Natural killer cell treated with Interleukin-12 subunit alpha and Interleukin-12 subunit beta and Interleukin-15 and Interleukin-18, amount 100 ng/mL, for 72 hours (primary cell): ENCODE results near the gene VPS26C. TPM values are rescaled to one million over a fixed set of nuclear protein-coding genes. Genes with fewer than 3 reads are reported as not detected.

ENCODE experiments used
- ATAC-seq, 2 donors: fragments of 150-1000 bp; cut with Tn5 transposase in 1 of 2; sonication (Bioruptor Pico), chemical (Tn5 transposase) in 1 of 2; 2 replicates each; pipeline ENCODE4 v1.10.0; 2021
- DNase-seq: peaks from one replicate; pipeline ENCODE4 v3.0.0; 2022; ENCODE audit warnings: low spot score
- H3K27ac Mint-ChIP-seq, 2 donors: 1 replicate in 1 of 2; 2 replicates in 1 of 2; pipeline ENCODE4 v1.8.0; 2022; ENCODE audit warnings: mixed read lengths in 2 of 2, mild to moderate bottlenecking in 1 of 2, moderate library complexity in 1 of 2
- H3K27me3 Mint-ChIP-seq, 2 donors: 1 replicate in 1 of 2; 2 replicates in 1 of 2; pipeline ENCODE4 v1.8.0; 2022; ENCODE audit warnings: mixed read lengths in 2 of 2
- H3K36me3 Mint-ChIP-seq: one replicate; pipeline ENCODE4 v1.8.0; 2022; ENCODE audit warnings: mixed read lengths
- H3K4me1 Mint-ChIP-seq, 2 donors: 1 replicate in 1 of 2; 2 replicates in 1 of 2; pipeline ENCODE4 v1.8.0; 2022; ENCODE audit warnings: low read depth in 2 of 2, mixed read lengths in 2 of 2, mild to moderate bottlenecking in 1 of 2
- H3K4me3 Mint-ChIP-seq: one replicate; pipeline ENCODE4 v1.8.0; 2022; ENCODE audit warnings: mixed read lengths
- H3K9me3 Mint-ChIP-seq: 2 replicates; pipeline ENCODE4 v1.8.0; 2022; ENCODE audit warnings: mixed read lengths
- total RNA-seq, 2 donors: library from RNA; stranded (reverse); gene quantifications; one replicate each; pipeline ENCODE4 v1.2.3, GENCODE V29; 2022

VPS26C gene
- total RNA-seq, 2 donors from 2014 or later: 62.0 to 87.0 TPM

DNA sequence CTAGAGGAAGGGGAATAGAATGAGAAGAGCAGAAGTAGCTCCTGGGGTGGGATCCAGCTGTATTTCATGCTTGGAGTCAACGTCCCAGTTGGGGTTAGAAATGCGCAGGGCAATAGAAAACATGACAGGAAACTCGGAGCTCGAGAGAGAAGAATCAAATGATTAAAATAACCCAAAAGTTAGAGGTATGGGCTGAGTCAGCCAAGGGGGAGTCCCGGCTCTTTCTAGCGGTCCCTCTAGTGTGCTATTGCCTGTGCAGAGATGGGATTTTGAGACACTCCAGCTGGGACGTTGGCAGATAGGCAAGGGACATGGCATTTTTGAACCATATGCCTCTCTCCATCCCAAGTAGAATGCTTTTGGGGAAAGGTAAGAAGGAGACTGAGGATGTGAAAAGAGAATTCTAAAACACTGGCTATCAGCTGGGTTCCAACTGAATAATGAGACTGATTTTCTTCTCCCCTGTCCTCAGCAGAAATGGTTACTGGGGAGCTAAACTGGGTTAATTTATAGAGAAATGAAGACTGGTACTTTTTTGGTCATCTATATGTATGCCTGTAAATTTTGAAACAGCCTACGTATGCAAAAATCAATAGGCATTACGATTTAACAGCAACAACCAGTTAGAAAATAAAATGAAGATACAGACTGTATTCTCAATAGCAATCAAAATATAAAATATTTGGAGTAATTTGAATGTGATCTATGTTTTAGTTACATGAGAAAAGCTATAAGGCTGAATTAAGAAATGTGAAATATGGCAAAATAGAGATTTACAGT is 7.0 kb upstream of the VPS26C start:
- no peak overlapping the region for H3K27ac Mint-ChIP-seq
- ATAC-seq: peak in 1 of 2 donors; percentile 57
- no peaks in the 10 kb centered on the region for H3K9me3 Mint-ChIP-seq
- H3K27me3 Mint-ChIP-seq: no peaks in the 10 kb centered on the region
- no peak for DNase-seq
- no peak overlapping the region for H3K4me3 Mint-ChIP-seq
- H3K4me1 Mint-ChIP-seq: peaks cover 5 to 14% of the 10 kb centered on the region in 2 donors
- H3K36me3 Mint-ChIP-seq: no peaks in the 10 kb centered on the region

DNA sequence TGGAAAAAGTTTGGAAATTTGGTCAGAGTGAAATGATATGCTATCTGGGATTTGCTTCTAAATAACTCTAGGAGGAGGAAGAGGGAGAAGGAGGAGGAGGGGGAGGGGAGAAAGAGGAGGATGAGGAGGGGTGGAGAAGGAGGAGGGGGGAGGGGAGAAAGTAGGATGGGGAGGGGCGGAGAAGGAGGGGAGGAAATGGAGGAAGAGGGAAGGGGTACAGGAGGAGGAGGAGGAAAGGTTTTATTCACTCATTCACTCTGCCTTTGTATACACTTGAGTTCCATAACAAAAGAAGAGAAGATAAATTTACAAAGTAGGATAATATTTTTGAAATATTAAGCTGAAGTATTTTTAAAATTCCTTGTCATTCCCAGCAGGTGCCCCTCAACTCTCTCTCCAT is 6.3 kb upstream of the VPS26C start:
- no peaks in the 10 kb centered on the region for H3K9me3 Mint-ChIP-seq
- H3K4me1 Mint-ChIP-seq: peaks cover 3 to 15% of the 10 kb centered on the region in 2 donors
- H3K27ac Mint-ChIP-seq: no peak overlapping the region
- H3K36me3 Mint-ChIP-seq: no peaks in the 10 kb centered on the region
- no peaks in the 10 kb centered on the region for H3K27me3 Mint-ChIP-seq
- DNase-seq: no peak
- no peak for ATAC-seq
- H3K4me3 Mint-ChIP-seq: no peak overlapping the region

DNA sequence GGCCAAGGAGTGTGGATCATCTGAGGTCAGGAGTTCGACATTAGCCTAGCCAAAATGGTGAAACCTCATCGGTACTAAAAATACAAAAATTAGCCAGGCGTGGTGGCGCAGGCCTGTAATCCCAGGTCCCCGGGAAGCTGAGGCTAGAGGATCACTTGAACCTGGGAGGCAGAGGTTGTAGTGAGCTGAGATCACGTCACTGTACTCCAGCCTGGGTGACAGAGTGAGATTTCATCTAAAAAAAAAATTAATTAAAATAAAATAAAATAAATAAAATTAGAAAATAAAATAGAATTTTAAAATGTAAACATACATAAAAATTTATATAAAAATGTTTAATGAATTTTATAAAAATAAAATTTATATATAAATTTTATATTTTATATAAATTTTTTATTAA is 5.8 kb upstream of the VPS26C start:
- DNase-seq: no peak
- H3K4me3 Mint-ChIP-seq: no peak overlapping the region
- H3K27me3 Mint-ChIP-seq: no peaks in the 10 kb centered on the region
- ATAC-seq: no peak
- no peak overlapping the region for H3K27ac Mint-ChIP-seq
- peaks cover 3 to 15% of the 10 kb centered on the region in 2 donors for H3K4me1 Mint-ChIP-seq
- no peaks in the 10 kb centered on the region for H3K9me3 Mint-ChIP-seq
- H3K36me3 Mint-ChIP-seq: no peaks in the 10 kb centered on the region

DNA sequence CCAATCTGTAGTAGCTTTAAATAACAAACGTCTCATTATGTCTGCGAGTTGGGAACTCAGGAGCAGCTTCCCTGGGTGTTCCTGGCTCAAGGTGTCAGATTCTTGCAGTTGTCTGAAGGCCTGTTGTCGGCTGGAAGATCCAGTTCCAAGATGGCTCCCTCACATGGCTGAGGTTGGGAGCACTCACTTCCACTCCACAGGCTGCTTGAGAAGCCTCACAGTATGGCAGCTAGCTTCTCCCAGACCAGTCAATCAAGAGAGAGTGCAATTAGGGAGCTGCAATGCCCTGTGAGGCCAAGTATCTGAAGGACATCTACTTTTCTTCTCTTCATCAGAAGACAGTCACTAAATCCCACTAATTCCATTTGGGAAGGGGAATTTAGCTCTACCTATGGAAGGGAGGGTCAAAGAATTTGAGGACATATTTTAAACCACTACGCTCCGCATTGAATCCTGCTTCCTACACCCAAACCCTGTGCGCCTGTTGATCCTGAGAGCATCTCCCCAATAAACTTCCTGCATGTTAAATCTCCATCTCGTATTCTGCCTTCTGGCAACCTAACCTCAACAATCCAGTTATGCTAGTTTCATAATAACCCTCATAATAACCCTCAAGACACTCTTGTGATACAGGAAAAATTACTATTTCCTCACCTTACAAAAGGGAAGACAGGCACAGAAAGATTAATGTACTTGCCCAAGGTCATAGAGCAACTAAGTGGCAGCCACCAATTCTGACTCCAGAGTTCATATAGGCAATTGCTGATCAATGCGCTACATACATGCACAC is 3.6 kb upstream of the VPS26C start:
- Mint-ChIP-seq H3K27ac (no peak overlapping the region), H3K9me3 (no peaks in the 10 kb centered on the region), H3K4me1 (peaks cover 10 to 21% of the 10 kb centered on the region in 2 donors), H3K36me3 (no peaks in the 10 kb centered on the region), H3K4me3 (no peak overlapping the region), H3K27me3 (no peaks in the 10 kb centered on the region)
- ATAC-seq: no peak
- no peak for DNase-seq

DNA sequence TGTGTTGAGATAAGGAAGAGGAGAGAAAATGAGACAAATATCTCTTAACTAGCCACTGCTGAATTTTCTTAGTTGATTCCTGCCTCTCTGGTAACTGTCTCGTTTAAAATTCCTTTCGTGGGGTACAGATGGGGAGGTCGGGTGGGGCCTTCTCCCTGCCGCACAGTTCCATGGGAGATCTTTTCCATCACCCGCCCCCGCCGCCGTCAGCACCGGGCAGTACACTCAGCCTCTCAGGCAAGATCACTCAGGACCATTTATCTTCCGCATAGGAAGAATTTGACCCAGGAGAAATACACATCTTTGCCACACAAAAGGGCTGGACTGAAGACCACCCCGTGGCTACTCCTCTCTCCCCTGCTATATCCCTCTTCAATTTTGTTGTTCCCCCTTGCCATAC is 2.3 kb upstream of the VPS26C start:
- Mint-ChIP-seq H3K27me3 (no peaks in the 10 kb centered on the region), H3K4me1 (peaks cover 18 to 30% of the 10 kb centered on the region in 2 donors), H3K9me3 (no peaks in the 10 kb centered on the region), H3K36me3 (no peaks in the 10 kb centered on the region), H3K4me3 (peak overlapping the region; percentile 87), H3K27ac (peak overlapping the region; percentile 88 to 96)
- ATAC-seq (no peak), DNase-seq (no peak)

DNA sequence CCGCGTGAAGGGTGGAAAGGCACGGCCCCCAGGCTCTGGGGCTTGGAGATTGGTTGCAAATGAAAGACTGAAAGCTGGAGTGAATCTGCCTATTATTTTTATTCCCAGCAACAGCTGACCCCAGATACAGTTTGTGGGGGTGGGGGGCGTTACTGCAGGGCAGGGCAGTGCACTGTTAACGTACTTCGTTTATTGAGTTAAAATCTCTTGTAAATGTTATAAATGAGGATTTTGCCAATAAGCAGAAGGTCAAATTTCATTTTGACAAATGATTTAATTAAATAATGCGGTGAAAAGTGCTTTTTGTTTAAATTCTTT is 1.0 kb upstream of the VPS26C start:
- H3K27me3 Mint-ChIP-seq: no peaks in the 10 kb centered on the region

DNA sequence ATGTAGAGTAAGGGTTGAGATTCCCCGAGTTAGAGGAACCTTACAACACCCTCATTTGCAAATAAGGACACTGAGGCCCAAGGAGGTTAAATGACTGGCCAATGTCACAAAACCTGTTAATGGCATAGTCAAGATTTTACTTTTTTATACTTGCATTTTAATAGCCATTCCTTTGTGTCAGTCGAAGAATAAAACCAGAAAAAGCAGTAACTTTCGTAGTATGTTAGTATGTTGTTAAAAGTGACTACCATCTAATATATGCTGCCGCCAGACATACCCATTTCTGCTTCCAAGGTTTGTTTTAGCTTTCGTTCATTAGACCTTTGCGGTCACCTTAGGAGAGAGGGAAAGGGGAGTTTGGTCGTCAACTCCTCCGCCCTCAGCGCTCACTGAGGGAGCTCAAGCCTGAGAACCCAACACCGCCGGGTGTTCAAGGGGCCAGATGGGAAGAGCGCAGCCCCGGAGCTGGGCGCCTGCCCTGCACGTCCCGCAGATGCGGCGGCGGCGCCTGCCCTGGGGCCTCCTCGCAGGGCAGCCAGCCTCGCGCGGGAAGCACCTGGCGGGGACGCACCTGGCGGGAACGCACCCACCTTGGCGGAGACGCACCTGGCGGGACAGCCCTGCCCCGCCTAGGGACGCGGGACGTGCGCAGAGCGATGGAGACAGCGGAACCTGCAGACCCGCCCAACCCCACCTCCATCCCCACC is 466 bp downstream of the VPS26C start:
- Mint-ChIP-seq H3K4me1 (peaks cover 33 to 36% of the 10 kb centered on the region in 2 donors), H3K27me3 (no peaks in the 10 kb centered on the region), H3K27ac (peak overlapping the region; percentile 88 to 96), H3K9me3 (no peaks in the 10 kb centered on the region), H3K36me3 (no peaks in the 10 kb centered on the region), H3K4me3 (peak overlapping the region; percentile 87)
- DNase-seq (peak; percentile 72), ATAC-seq (peak in 1 of 2 donors; percentile 3)

More for the DNA sequence above, 1.0 kb upstream of the VPS26C start:
- Mint-ChIP-seq H3K9me3 (no peaks in the 10 kb centered on the region), H3K4me1 (peaks cover 28 to 36% of the 10 kb centered on the region in 2 donors), H3K4me3 (peak overlapping the region; percentile 87), H3K36me3 (no peaks in the 10 kb centered on the region), H3K27ac (peak overlapping the region; percentile 88 to 96)
- no peak for DNase-seq
- no peak for ATAC-seq

DNA sequence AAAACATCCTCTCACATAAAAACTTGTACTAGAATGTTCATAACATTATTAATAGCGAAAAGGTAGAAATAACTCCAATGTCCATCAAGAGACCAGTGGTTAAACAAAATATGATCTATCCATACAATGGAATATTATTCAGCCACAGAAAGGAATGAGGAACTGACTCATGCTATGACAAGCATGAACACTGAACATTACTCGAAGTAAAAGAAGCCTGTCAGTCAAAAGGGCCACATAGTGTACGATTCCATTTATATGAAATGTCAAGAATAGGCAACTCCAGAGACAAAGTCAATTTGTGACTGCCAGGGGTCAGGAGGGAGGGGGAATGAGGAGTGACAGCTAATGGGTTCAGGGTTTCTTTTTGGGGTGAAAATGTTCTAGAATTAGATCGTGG is 2.3 kb downstream of the VPS26C start:
- Mint-ChIP-seq H3K9me3 (no peaks in the 10 kb centered on the region), H3K27ac (peak overlapping the region; percentile 68 to 73), H3K27me3 (no peaks in the 10 kb centered on the region), H3K4me3 (peak overlapping the region; percentile 53), H3K4me1 (peaks cover 33 to 35% of the 10 kb centered on the region in 2 donors), H3K36me3 (no peaks in the 10 kb centered on the region)
- no peak for ATAC-seq
- DNase-seq: no peak

DNA sequence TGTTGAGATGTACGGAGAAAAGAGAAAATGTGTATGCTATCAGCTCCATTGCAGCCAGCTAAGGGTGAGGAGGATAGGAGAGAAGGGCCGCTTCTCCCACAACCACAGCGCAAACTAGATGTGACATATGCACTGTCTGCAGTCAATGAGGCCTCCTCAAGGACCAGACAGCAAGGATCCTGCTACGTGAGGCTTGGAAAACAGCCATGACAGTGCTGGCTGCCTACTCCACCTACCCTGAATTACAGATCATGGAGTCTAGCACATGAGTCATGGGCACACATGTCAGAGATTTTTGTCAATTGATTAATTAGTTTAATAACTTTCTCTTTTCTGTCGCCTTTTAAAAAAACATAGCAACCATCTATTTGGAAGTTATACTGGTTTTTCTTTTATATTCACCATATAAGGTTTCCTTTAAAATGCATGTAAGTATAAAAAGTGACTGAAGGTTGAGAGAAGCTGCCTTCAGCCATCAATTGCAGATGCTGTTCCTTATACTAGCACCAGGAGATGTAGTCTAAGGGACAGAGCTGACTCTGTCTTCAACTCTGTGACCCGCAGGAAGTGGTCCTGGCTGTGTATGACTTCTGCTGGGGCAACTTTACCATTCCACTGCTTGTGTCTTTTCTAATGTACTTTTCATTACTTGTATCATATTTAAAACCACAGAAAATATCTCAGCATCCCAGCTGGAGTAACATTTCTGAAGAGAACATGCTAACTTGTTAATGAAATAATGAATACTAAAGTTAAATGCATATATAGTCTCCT is 3.1 kb downstream of the VPS26C start:
- no peak for ATAC-seq
- H3K4me3 Mint-ChIP-seq: peak overlapping the region; percentile 53
- peak overlapping the region; percentile 68 to 73 for H3K27ac Mint-ChIP-seq
- peaks cover 27 to 30% of the 10 kb centered on the region in 2 donors for H3K4me1 Mint-ChIP-seq
- no peaks in the 10 kb centered on the region for H3K9me3 Mint-ChIP-seq
- H3K27me3 Mint-ChIP-seq: no peaks in the 10 kb centered on the region
- DNase-seq: no peak
- H3K36me3 Mint-ChIP-seq: no peaks in the 10 kb centered on the region

DNA sequence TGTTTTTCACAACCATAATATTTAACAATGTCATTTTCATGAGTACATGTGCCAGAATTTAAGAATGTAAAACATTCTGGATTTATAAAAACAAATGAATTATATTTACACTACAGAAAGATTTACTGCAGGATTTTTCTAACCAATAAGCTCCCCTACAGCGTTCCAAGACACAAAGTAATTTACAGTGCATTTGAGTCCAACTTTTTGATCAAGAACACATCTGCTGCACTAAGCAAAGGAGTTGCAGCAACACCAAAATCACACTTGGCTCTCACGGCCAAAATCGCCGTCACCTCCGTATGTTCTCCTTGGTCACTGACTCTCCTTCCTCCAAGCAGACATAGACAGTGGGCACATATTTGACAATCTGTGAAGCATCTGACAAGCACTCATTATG is 7.7 kb downstream of the VPS26C start:
- DNase-seq: no peak
- Mint-ChIP-seq H3K36me3 (no peaks in the 10 kb centered on the region), H3K27ac (no peak overlapping the region), H3K9me3 (no peaks in the 10 kb centered on the region), H3K27me3 (no peaks in the 10 kb centered on the region), H3K4me3 (no peak overlapping the region), H3K4me1 (peaks cover 30 to 34% of the 10 kb centered on the region in 2 donors)
- ATAC-seq: no peak

DNA sequence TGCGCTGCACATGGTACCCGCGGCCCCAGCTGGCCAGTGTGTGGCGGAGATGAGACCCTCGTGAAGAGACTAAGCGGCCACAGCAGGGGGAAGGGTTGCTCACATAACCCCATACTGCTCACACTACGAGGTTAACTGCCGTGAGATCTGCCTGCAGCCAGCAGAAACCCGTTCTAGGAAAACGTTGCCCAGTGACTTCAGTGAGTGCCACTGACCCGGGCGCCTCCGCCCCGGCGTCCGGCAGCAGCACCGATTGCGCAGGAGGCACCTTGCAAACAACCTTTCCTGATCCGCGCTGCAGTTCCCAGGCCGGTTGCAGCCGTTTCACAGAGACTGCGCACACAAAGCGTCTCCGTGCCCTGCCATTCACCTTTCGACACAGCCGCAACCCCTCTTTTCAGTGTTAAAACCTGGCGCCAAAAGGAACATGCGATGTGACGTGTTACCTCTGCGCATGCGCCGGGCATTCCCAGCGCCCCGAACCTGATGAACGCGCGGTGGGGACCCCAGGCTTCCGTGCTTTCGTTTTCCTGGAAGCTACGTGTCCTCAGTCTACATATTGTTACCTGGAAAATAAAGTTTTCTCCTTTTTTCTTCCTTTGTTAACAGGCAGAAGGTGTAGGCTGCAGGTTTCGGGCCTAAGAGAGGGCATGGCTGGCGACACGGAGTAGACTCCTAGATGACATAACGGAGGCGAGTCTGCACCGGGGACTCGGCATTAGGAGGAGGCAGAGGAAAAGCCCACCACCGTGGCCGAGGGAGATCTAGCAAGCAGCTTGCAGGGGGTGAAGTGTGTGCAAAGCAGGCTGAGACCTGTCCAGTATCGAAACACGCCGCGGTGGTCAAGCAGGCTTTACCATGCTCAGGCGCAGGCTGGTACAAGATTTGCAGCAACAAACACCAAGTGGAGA is 8.9 kb downstream of the VPS26C start:
- Mint-ChIP-seq H3K4me1 (peaks cover 25 to 30% of the 10 kb centered on the region in 2 donors), H3K9me3 (no peaks in the 10 kb centered on the region), H3K36me3 (no peaks in the 10 kb centered on the region), H3K27ac (peak overlapping the region; percentile 96 to 98), H3K4me3 (peak overlapping the region; percentile 94), H3K27me3 (no peaks in the 10 kb centered on the region)
- ATAC-seq: peak; percentile 84 to 85
- peak; percentile 82 for DNase-seq

DNA sequence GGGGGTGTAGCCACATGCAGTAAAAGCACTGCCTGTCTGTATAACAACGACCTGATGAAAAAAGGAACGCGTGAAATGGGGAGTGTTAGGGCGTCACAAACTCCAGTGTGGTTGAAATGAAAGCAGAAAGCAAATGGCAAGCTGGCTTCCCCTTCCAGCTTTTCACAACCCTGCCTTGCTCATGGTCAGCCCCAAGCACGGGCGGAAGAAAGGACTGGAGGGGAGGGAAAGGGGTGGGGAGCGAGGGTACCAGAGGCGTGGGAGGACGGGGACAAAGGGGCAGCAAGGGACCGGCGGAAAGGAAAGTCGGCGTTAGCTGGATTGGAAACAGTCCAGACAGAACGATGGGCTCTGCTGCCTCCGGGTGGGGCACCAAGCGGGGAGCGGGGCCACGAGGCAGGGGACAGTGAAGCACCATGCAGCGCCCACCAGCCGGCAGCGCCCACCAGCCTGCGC is 9.6 kb downstream of the VPS26C start:
- peaks cover 29 to 31% of the 10 kb centered on the region in 2 donors for H3K4me1 Mint-ChIP-seq
- ATAC-seq (peak; percentile 67 to 70), DNase-seq (peak; percentile 63)
- H3K4me3 Mint-ChIP-seq: peak overlapping the region; percentile 94
- H3K36me3 Mint-ChIP-seq: no peaks in the 10 kb centered on the region
- peak overlapping the region; percentile 96 to 98 for H3K27ac Mint-ChIP-seq
- H3K9me3 Mint-ChIP-seq: no peaks in the 10 kb centered on the region
- no peaks in the 10 kb centered on the region for H3K27me3 Mint-ChIP-seq
